Raji (cell line): ENCODE results near the gene DERL2.

Source experiments
- POLR2A ChIP-seq: IDR thresholded peaks from 2 replicates; pipeline ENCODE4 v1.6.1; 2011; ENCODE audit warnings: low read depth, low read length, control low read depth; ENCODE audit not compliant: insufficient read depth

Gene DERL2

GRCh38 chr17:5511401-5512225 is 25.6 kb upstream of the DERL2 start:
- TF ChIP-seq POLR2A: no peak

GRCh38 chr17:5510771-5511170 is 24.8 kb upstream of the DERL2 start:
- no peak for TF ChIP-seq POLR2A

GRCh38 chr17:5509482-5509881 is 23.5 kb upstream of the DERL2 start:
- TF ChIP-seq POLR2A: no peak

GRCh38 chr17:5508810-5509209 is 22.8 kb upstream of the DERL2 start:
- TF ChIP-seq POLR2A: no peak

GRCh38 chr17:5506307-5506706 is 20.3 kb upstream of the DERL2 start:
- no peak for TF ChIP-seq POLR2A

GRCh38 chr17:5502552-5502951 is 16.6 kb upstream of the DERL2 start:
- TF ChIP-seq POLR2A: no peak

- no peak for TF ChIP-seq POLR2A
Measured at GRCh38 chr17:5501685-5502084, 15.7 kb upstream of the DERL2 start.

- TF ChIP-seq POLR2A: no peak
Measured at GRCh38 chr17:5500589-5501391, 14.8 kb upstream of the DERL2 start.

GRCh38 chr17:5500247-5500588 is 14.2 kb upstream of the DERL2 start:
- no peak for TF ChIP-seq POLR2A

- TF ChIP-seq POLR2A: no peak
Measured at GRCh38 chr17:5499476-5500231, 13.7 kb upstream of the DERL2 start.

GRCh38 chr17:5492970-5493369 is 7.0 kb upstream of the DERL2 start:
- no peak for TF ChIP-seq POLR2A

GRCh38 chr17:5488752-5489151 is 2.8 kb upstream of the DERL2 start:
- TF ChIP-seq POLR2A: no peak

GRCh38 chr17:5486206-5487124 is 487 bp upstream of the DERL2 start, which contains the start of gene MIS12:
Gene MIS12, plus strand, starts transcription at chr17:5486566. Its CDS starts 2,297 bp downstream, at chr17:5488863.
- peak; percentile 89 for TF ChIP-seq POLR2A

- TF ChIP-seq POLR2A: no peak
Measured at GRCh38 chr17:5481451-5481850, 4.5 kb downstream of the DERL2 start.
